ENCODE data around the gene GRIN2A.

The GRIN2A gene

GRCh38 chr16:9766891-9767290, 415.3 kb downstream of the GRIN2A start (continued):
- no peak for TF ChIP-seq ESRRG (CRISPR knock-in tag; IDR thresholded peaks at IDR 0.05)
- TF ChIP-seq ZC3H10 (CRISPR knock-in tag; IDR thresholded peaks at IDR 0.05) = no peak

GRCh38 chr16:9763505-9763904, 418.7 kb downstream of the GRIN2A start:
- no peak for ATAC-seq
- TF ChIP-seq OSR1 (CRISPR knock-in tag; IDR thresholded peaks at IDR 0.05) (no peak), ZFP30 (CRISPR knock-in tag; IDR thresholded peaks at IDR 0.05) (no peak), TCF4 (CRISPR knock-in tag; IDR thresholded peaks at IDR 0.05; ENCODE audit: borderline replicate concordance) (no peak), ARNTL (CRISPR knock-in tag; IDR thresholded peaks at IDR 0.05; ENCODE audit: borderline replicate concordance, low read depth) (no peak), SNAI2 (CRISPR knock-in tag; IDR thresholded peaks at IDR 0.05) (no peak), PPARA (CRISPR knock-in tag; IDR thresholded peaks at IDR 0.05; ENCODE audit: borderline replicate concordance) (no peak), ZNF70 (CRISPR knock-in tag; IDR thresholded peaks at IDR 0.05) (no peak), ISL1 (CRISPR knock-in tag; IDR thresholded peaks at IDR 0.05) (no peak), ZC3H10 (CRISPR knock-in tag; IDR thresholded peaks at IDR 0.05) (no peak), ZNF565 (CRISPR knock-in tag; conservative IDR thresholded peaks at IDR 0.05; ENCODE audit: low read depth) (no peak)

- TF ChIP-seq ZNF70 (CRISPR knock-in tag; IDR thresholded peaks at IDR 0.05) (no peak), OSR1 (CRISPR knock-in tag; IDR thresholded peaks at IDR 0.05) (no peak), ZFP3 (CRISPR knock-in tag; IDR thresholded peaks at IDR 0.05) (no peak), TOX (CRISPR knock-in tag; IDR thresholded peaks at IDR 0.05; ENCODE audit: borderline replicate concordance) (no peak), ZNF565 (CRISPR knock-in tag; conservative IDR thresholded peaks at IDR 0.05; ENCODE audit: low read depth) (no peak), ISL1 (CRISPR knock-in tag; IDR thresholded peaks at IDR 0.05) (no peak), GLIS3 (CRISPR knock-in tag; IDR thresholded peaks at IDR 0.05) (no peak)
- TF ChIP-seq, protein P1, sequence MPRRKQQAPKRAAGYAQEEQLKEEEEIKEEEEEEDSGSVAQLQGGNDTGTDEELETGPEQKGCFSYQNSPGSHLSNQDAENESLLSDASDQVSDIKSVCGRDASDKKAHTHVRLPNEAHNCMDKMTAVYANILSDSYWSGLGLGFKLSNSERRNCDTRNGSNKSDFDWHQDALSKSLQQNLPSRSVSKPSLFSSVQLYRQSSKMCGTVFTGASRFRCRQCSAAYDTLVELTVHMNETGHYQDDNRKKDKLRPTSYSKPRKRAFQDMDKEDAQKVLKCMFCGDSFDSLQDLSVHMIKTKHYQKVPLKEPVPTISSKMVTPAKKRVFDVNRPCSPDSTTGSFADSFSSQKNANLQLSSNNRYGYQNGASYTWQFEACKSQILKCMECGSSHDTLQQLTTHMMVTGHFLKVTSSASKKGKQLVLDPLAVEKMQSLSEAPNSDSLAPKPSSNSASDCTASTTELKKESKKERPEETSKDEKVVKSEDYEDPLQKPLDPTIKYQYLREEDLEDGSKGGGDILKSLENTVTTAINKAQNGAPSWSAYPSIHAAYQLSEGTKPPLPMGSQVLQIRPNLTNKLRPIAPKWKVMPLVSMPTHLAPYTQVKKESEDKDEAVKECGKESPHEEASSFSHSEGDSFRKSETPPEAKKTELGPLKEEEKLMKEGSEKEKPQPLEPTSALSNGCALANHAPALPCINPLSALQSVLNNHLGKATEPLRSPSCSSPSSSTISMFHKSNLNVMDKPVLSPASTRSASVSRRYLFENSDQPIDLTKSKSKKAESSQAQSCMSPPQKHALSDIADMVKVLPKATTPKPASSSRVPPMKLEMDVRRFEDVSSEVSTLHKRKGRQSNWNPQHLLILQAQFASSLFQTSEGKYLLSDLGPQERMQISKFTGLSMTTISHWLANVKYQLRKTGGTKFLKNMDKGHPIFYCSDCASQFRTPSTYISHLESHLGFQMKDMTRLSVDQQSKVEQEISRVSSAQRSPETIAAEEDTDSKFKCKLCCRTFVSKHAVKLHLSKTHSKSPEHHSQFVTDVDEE (CRISPR knock-in tag; IDR thresholded peaks at IDR 0.05) = no peak
Observed at GRCh38 chr16:9761870-9762269, 420.4 kb downstream of the GRIN2A start.

GRCh38 chr16:9757687-9758086, 424.5 kb downstream of the GRIN2A start:
- no peak for TF ChIP-seq CREB5 (CRISPR knock-in tag; IDR thresholded peaks at IDR 0.05; ENCODE audit: low read depth)
- no peak for TF ChIP-seq ZNF70 (CRISPR knock-in tag; IDR thresholded peaks at IDR 0.05)
- TF ChIP-seq ISL1 (CRISPR knock-in tag; IDR thresholded peaks at IDR 0.05) = no peak
- TF ChIP-seq, protein P2, sequence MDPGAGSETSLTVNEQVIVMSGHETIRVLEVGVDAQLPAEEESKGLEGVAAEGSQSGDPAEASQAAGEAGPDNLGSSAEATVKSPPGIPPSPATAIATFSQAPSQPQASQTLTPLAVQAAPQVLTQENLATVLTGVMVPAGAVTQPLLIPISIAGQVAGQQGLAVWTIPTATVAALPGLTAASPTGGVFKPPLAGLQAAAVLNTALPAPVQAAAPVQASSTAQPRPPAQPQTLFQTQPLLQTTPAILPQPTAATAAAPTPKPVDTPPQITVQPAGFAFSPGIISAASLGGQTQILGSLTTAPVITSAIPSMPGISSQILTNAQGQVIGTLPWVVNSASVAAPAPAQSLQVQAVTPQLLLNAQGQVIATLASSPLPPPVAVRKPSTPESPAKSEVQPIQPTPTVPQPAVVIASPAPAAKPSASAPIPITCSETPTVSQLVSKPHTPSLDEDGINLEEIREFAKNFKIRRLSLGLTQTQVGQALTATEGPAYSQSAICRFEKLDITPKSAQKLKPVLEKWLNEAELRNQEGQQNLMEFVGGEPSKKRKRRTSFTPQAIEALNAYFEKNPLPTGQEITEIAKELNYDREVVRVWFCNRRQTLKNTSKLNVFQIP (CRISPR knock-in tag; IDR thresholded peaks at IDR 0.05; ENCODE audit: borderline replicate concordance, low read depth) = no peak
- TF ChIP-seq SNAI2 (CRISPR knock-in tag; IDR thresholded peaks at IDR 0.05) = no peak
- TF ChIP-seq ARNTL (CRISPR knock-in tag; IDR thresholded peaks at IDR 0.05; ENCODE audit: borderline replicate concordance, low read depth) = no peak
- TF ChIP-seq, protein P1 (CRISPR knock-in tag; IDR thresholded peaks at IDR 0.05) = no peak
- TF ChIP-seq TCF4 (CRISPR knock-in tag; IDR thresholded peaks at IDR 0.05; ENCODE audit: borderline replicate concordance) = no peak
- no peak for TF ChIP-seq ZFP3 (CRISPR knock-in tag; IDR thresholded peaks at IDR 0.05)
- TF ChIP-seq GLIS3 (CRISPR knock-in tag; IDR thresholded peaks at IDR 0.05) = no peak
- no peak for TF ChIP-seq BACH2 (CRISPR knock-in tag; IDR thresholded peaks at IDR 0.05; ENCODE audit: borderline replicate concordance)
- no peak for ATAC-seq

More at GRCh38 chr16:9761870-9762269, 420.4 kb downstream of the GRIN2A start:
- ATAC-seq = no peak

Measured in SK-N-SH treated with all-trans-retinoic acid at 6 μM for 48 hours (cell line).